Ishikawa (cell line): ENCODE measurements around the gene HIC1.

Experiments used
- CEBPB ChIP-seq: IDR thresholded peaks from 2 replicates; pipeline ENCODE4 v1.6.1; 2012
- CREB1 ChIP-seq: IDR thresholded peaks from 2 replicates; pipeline ENCODE4 v1.6.1; 2012; ENCODE audit warnings: low read depth
- EP300 ChIP-seq: IDR thresholded peaks from 2 replicates; pipeline ENCODE4 v1.6.1; 2012; ENCODE audit warnings: borderline replicate concordance
- NFIC ChIP-seq: IDR thresholded peaks from 2 replicates; pipeline ENCODE4 v1.6.1; 2012
- RAD21 ChIP-seq: IDR thresholded peaks from 2 replicates; pipeline ENCODE4 v1.6.1; 2012; ENCODE audit warnings: low read depth
- TAF1 ChIP-seq: IDR thresholded peaks from 2 replicates; pipeline ENCODE4 v1.6.1; 2012; ENCODE audit warnings: low read depth, mild to moderate bottlenecking
- TCF12 ChIP-seq: IDR thresholded peaks from 2 replicates; pipeline ENCODE4 v1.6.1; 2012; ENCODE audit warnings: low read depth
- TEAD4 ChIP-seq: IDR thresholded peaks from 2 replicates; pipeline ENCODE4 v1.6.1; 2012
- YY1 ChIP-seq: IDR thresholded peaks from 2 replicates; pipeline ENCODE4 v1.6.1; 2012; ENCODE audit warnings: low read depth
- TF ChIP-seq, protein P1 (sequence below): IDR thresholded peaks from 2 replicates; pipeline ENCODE4 v1.6.1; 2012; ENCODE audit warnings: low read depth, mild to moderate bottlenecking
- TF ChIP-seq, protein P2 (sequence below): IDR thresholded peaks from 2 replicates; pipeline ENCODE4 v1.6.1; 2012

DNA sequence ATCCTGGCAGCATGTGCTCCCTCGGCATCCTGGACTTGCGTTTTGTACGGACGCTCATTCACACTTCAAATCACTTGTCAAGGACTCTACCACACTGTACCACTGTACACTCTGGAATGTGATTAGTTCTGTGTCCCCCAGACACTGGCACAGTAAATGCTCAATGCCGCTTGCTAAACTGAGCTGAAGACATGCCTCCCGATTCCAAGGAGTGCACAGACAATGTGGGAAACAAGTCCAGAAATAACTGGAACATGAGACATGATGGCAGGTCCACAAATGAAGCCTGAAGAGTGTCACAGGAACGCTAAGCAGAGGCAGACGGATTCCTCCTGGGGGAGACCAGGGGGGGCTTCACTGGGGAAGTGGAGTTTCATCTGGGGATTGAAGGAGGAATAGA lies 22.1 kb downstream of the HIC1 start:
- TF ChIP-seq NFIC (no peak), CEBPB (no peak), YY1 (no peak), CREB1 (no peak), TAF1 (no peak), RAD21 (no peak), EP300 (no peak), TCF12 (no peak), TEAD4 (no peak)
- TF ChIP-seq, protein P1, sequence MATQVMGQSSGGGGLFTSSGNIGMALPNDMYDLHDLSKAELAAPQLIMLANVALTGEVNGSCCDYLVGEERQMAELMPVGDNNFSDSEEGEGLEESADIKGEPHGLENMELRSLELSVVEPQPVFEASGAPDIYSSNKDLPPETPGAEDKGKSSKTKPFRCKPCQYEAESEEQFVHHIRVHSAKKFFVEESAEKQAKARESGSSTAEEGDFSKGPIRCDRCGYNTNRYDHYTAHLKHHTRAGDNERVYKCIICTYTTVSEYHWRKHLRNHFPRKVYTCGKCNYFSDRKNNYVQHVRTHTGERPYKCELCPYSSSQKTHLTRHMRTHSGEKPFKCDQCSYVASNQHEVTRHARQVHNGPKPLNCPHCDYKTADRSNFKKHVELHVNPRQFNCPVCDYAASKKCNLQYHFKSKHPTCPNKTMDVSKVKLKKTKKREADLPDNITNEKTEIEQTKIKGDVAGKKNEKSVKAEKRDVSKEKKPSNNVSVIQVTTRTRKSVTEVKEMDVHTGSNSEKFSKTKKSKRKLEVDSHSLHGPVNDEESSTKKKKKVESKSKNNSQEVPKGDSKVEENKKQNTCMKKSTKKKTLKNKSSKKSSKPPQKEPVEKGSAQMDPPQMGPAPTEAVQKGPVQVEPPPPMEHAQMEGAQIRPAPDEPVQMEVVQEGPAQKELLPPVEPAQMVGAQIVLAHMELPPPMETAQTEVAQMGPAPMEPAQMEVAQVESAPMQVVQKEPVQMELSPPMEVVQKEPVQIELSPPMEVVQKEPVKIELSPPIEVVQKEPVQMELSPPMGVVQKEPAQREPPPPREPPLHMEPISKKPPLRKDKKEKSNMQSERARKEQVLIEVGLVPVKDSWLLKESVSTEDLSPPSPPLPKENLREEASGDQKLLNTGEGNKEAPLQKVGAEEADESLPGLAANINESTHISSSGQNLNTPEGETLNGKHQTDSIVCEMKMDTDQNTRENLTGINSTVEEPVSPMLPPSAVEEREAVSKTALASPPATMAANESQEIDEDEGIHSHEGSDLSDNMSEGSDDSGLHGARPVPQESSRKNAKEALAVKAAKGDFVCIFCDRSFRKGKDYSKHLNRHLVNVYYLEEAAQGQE: no peak
- TF ChIP-seq, protein P2, sequence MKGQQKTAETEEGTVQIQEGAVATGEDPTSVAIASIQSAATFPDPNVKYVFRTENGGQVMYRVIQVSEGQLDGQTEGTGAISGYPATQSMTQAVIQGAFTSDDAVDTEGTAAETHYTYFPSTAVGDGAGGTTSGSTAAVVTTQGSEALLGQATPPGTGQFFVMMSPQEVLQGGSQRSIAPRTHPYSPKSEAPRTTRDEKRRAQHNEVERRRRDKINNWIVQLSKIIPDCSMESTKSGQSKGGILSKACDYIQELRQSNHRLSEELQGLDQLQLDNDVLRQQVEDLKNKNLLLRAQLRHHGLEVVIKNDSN: no peak
